VCaP (cell line): ENCODE measurements around the gene GNG8.

ENCODE experiments used
- H3K27ac ChIP-seq: fragments of 450-650 bp; 2 replicates; pipeline ENCODE4 v1.5.1; 2017
- CTCF ChIP-seq: fragments of 450-650 bp; conservative IDR thresholded peaks from 2 replicates; pipeline ENCODE4 v1.5.1; 2017; ENCODE audit warnings: mild to moderate bottlenecking, moderate library complexity

The GNG8 gene

GRCh38 chr19:46661735-46662592 is 26.0 kb upstream of the GNG8 start:
- H3K27ac ChIP-seq, result no peak overlapping the region; the same call in 1 of the 2 replicates
- peak; percentile 99 for TF ChIP-seq CTCF

GRCh38 chr19:46661020-46661731 is 25.2 kb upstream of the GNG8 start, which contains the start of gene DACT3:
DACT3 (minus strand) TSS chr19:46661182; CDS start chr19:46661064, 118 bp downstream.
- TF ChIP-seq CTCF, result no peak
- H3K27ac ChIP-seq, result no peak within 1 kb of the TSS; the same call in 1 of the 2 replicates

- no peak for TF ChIP-seq CTCF
- no peak overlapping the region; the same call in 1 of the 2 replicates for H3K27ac ChIP-seq
Observed at GRCh38 chr19:46660551-46661019, 24.6 kb upstream of the GNG8 start.

- no peak overlapping the region; the same call in 1 of the 2 replicates for H3K27ac ChIP-seq
Observed at GRCh38 chr19:46660008-46660517, 24.1 kb upstream of the GNG8 start.

DNA sequence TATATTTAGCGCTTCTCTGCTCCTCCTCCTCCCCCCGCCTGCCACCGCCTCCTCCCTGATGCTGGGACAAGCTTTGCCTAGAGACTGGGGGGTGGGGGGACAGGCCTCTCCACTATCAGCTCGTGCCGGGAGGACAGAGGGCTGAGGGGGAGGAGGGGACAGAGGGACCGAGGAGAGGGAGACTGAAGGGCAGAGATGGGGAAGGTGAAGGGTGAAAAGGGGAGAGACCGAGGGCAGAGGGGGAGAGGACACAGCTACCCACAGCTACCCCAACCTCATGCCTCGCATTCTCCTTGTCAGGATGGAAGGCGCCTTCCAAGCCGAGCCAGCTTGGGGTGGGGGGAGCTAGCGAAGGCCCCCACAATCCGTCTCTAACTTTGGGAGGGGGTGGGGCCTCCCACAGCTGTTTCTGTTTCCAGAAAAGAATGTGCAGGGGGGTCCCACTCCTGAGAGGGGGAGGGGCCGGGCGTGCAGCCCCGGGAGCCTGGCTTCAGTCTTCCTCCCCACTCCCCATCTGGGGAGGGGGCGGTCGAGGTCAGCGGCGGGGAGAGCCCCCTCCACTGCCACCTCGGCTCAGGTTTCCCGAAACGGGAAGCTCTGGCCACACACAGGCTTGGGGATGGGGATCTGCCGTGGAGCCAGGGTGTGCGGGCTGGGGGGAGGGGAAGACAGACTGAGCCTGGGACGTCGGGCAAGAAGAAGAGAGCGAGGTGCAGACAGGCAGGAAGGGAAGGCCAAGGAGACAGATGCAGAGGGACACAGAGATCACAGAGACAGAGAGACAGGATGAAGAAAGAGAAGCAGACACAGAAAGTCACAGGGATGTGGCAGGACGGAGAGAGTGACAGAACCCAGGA is 23.4 kb upstream of the GNG8 start:
- no peak for TF ChIP-seq CTCF
- H3K27ac ChIP-seq, result no peak overlapping the region

More at GRCh38 chr19:46660008-46660517, 24.1 kb upstream of the GNG8 start:
- no peak for TF ChIP-seq CTCF

DNA sequence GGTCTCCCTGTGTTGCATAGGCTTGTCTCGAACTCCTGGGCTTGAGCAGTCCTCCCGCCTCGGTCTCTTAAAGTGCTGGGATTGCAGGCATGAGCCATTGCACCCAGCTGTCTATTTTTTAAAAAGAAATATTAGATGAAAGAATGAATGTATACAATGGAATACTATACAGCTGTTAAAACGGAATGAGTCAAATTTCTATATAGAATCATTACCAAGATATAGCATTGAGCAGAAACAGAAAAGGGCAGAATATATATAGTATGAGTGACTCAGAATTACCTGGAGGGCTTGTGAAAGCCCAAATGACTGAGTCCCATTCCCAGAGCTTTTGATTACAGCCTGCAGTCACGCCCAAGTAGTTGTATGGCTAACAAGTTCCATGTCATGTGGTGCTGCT is 20.5 kb upstream of the GNG8 start:
- TF ChIP-seq CTCF, result no peak
- H3K27ac ChIP-seq, result no peak overlapping the region
